Muscle layer of colon (tissue), 2 donors: ENCODE data around the gene SMIM20.

Experiments used
- H3K27ac ChIP-seq: one replicate; pipeline ENCODE4 v1.7.0; 2013; ENCODE audit warnings: low read depth, mild to moderate bottlenecking, low read length, moderate library complexity
- H3K27me3 ChIP-seq, 2 donors: one replicate each; pipeline ENCODE4 v1.7.0; 2013; ENCODE audit warnings: low read length in 2 of 2, mild to moderate bottlenecking in 2 of 2; ENCODE audit not compliant: insufficient read depth in 2 of 2, control insufficient read depth in 1 of 2
- H3K36me3 ChIP-seq: one replicate; pipeline ENCODE4 v1.7.0; 2013; ENCODE audit warnings: mild to moderate bottlenecking, low read length; ENCODE audit not compliant: insufficient read depth
- H3K4me1 ChIP-seq: one replicate; pipeline ENCODE4 v1.7.0; 2013; ENCODE audit warnings: mild to moderate bottlenecking, low read length; ENCODE audit not compliant: insufficient read depth
- H3K4me3 ChIP-seq, 2 donors: one replicate each; pipeline ENCODE4 v1.7.0; 2013; ENCODE audit warnings: low read length in 2 of 2, low read depth in 1 of 2, mild to moderate bottlenecking in 1 of 2, moderate library complexity in 1 of 2
- H3K9ac ChIP-seq: one replicate; pipeline ENCODE4 v1.7.0; 2013; ENCODE audit warnings: low read length
- H3K9me3 ChIP-seq: one replicate; pipeline ENCODE4 v1.7.0; 2013; ENCODE audit warnings: mild to moderate bottlenecking, low read length
- donor health status: abdominal sarcoma.
- donor health status: Adenocarcinoma of cecum.

Gene SMIM20

DNA sequence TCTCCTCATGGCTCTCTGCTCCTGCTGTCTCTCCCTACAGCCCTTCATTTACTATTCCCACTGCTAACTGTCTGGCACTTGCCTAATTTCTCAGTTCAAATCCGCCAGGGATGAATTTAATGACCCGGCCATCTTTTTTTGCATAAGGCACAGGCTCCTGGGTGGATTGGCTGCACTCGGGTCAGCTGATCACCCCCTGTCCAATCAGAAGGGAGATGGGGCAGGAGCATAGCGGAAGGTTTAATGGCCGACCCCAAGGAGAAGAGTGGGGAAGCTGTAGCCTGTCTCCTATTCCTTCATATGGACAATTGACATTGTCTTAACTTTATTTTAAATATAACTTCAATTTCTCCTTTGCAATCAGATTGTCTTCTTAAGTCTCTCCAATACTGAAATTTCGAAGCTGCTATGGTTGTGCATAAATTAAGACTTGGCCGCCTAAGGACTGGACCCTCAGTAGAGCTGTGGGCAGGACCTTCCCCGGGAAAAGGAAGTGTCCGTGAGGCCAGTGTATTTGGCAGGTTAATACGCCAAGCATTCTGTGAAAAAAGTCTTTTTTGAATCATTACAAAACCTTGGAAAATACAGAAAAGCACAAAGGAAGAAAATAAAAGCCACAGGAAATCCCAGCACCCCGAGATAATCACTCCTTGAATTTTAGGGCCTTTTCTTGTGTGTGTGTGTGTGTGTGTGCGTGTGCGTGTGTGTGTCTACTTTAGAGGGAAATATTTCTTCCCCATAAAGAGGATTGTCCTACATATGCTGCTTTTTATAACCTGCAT is 55.5 kb downstream of the SMIM20 start:
- Histone ChIP-seq H3K36me3 (no peaks in the 10 kb centered on the region), H3K9ac (no peak overlapping the region), H3K4me1 (peaks cover 18% of the 10 kb centered on the region), H3K9me3 (no peaks in the 10 kb centered on the region), H3K4me3 (no peak overlapping the region), H3K27ac (no peak overlapping the region), H3K27me3 (no peaks in the 10 kb centered on the region)

DNA sequence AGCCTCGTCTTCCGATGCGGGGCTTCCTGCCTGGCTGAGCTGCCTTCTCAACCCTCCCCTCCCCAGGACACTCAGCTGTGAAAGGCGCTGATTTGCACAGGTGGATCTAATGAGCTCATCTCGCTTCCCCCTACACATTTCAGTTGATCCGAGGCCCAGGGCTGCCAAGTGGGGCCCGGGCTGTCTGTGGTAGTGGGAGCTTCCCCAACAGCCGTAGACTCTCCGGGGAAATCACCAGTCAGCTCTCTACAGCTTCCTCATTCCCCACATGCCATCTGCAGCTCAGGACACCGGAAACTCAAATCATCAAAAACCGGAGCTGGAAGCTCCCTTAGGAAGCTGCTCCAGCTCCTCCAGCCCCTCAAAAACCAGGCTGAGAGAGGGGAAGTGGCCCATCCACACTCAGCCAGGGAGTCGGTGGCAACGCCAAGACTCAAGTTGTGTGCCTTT is 56.2 kb downstream of the SMIM20 start:
- Histone ChIP-seq H3K4me3 (no peak overlapping the region), H3K27ac (no peak overlapping the region), H3K27me3 (no peaks in the 10 kb centered on the region), H3K4me1 (peaks cover 18% of the 10 kb centered on the region), H3K9me3 (no peaks in the 10 kb centered on the region), H3K36me3 (no peaks in the 10 kb centered on the region), H3K9ac (no peak overlapping the region)

DNA sequence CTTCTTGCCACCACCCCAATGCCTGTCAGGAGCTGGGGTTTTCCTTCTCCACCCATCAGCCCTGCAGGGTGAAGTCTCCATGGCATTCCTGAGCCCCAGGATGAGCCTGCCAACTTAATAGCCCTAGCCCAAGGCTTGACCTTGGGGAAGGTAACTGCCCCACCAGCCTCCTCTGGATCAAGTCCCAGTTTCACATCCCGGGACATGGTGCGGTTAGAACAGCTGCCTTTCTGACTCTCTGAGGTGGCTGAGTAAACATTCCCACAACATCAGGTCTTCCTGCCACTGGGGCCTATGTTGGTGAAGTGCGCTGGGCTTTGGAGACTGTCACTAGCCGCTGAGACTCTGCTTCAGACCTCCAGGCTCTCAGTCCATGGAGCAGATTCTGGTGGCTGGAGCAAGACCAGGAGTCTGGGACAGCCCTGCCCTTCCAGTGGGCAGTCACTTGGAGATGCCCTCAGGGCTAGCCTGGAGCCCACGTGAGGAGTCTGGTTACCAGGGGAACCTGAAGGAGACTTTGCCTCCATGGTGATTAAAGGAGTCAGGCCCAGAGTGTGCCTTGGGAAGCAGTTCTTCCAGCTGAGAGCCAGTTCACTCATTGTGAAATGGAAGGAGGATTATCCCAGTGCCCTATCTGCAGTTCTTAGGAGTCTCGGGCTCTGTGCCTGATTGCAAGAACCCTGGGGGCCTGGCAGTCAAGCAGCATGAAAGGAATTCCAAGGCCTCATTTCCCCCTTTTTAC is 56.8 kb downstream of the SMIM20 start:
- Histone ChIP-seq H3K27ac (no peak overlapping the region), H3K36me3 (no peaks in the 10 kb centered on the region), H3K4me3 (no peak overlapping the region), H3K27me3 (no peaks in the 10 kb centered on the region), H3K4me1 (peaks cover 18% of the 10 kb centered on the region), H3K9ac (no peak overlapping the region), H3K9me3 (no peaks in the 10 kb centered on the region)

DNA sequence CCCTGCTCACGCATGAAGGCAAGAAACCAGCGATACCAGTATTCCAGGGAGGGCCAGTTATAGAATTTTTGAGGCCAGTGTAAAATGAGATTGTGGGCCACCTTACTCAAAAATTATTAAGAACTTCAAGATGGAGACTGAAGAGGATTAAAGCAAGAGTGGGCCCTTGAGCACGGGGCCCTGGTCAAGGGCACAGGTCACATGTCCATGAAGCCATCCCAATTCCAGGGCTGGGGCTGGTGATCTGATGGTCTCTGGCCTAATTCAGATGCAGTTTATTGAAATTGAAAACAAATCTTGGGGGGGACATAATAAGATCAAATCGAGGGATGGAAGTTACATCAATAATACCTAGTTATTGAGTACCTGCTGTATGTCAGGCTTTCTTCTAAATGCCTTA is 58.3 kb downstream of the SMIM20 start:
- no peaks in the 10 kb centered on the region for H3K27me3 ChIP-seq
- no peaks in the 10 kb centered on the region for H3K9me3 ChIP-seq
- peak overlapping the region in 1 of 2 donors; percentile 25 for H3K4me3 ChIP-seq
- no peaks in the 10 kb centered on the region for H3K36me3 ChIP-seq
- no peak overlapping the region for H3K27ac ChIP-seq
- peaks cover 18% of the 10 kb centered on the region for H3K4me1 ChIP-seq
- no peak overlapping the region for H3K9ac ChIP-seq

DNA sequence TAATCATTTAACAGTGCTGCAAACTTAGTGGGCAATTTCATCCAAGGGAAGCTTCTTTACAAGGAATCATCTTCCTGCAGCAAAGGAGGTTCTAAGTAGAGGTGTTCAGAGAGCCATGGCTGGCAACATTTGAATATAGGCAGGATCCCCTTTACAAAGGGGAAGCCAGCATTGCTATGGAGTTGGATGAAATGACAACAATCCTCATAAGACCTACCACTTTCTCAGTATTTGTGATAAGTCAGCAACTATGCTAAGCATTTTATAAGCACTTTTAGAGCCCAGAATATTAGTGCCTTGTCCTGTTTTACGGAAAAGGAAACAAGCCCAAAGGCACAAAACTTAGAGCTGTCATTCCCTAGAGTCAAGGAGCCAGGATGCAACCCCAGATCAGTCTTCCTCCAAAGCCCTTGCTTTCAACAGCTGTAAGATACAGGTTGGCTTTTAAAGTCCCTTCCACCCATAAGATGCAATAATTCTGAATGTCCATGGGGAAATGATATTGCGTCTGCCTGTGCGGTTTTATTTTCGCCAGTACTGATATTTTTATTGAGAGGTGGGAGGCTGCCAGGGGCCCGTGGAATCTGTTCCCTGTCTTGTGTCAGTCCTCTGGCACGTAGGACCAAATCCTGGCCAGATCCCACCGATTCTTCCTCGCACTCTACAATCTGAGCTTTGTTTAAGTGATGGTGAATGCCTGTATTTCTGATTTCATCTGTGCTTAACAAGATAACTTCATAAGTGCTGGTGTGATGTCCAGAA is 59.1 kb downstream of the SMIM20 start:
- H3K9me3 ChIP-seq = no peaks in the 10 kb centered on the region
- H3K27me3 ChIP-seq = no peaks in the 10 kb centered on the region
- H3K27ac ChIP-seq = no peak overlapping the region
- peak overlapping the region in 1 of 2 donors; percentile 25 for H3K4me3 ChIP-seq
- H3K4me1 ChIP-seq = peaks cover 18% of the 10 kb centered on the region
- no peaks in the 10 kb centered on the region for H3K36me3 ChIP-seq
- H3K9ac ChIP-seq = no peak overlapping the region

DNA sequence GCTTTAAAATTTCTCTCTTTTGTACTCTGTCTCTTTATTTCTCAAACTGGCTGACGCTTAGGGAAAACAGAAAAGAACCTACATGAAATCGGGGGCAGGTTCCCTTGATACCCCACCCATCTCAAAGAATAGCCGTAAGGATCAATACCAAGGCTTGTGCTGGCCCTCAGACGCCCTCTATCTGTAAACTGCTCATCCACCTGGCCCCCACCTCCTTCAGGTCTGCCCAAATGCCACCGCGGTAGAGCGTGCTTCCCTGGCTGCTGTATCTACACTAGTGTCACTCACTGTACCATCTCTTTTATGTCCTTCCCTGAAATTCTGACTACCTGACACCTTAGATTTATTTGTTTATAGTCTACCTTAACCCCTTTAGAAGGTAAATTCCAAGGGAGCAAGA is 62.8 kb downstream of the SMIM20 start:
- Histone ChIP-seq H3K27ac (no peak overlapping the region), H3K4me1 (peaks cover 18% of the 10 kb centered on the region), H3K27me3 (no peaks in the 10 kb centered on the region), H3K36me3 (no peaks in the 10 kb centered on the region), H3K9ac (no peak overlapping the region), H3K9me3 (no peaks in the 10 kb centered on the region), H3K4me3 (no peak overlapping the region)

DNA sequence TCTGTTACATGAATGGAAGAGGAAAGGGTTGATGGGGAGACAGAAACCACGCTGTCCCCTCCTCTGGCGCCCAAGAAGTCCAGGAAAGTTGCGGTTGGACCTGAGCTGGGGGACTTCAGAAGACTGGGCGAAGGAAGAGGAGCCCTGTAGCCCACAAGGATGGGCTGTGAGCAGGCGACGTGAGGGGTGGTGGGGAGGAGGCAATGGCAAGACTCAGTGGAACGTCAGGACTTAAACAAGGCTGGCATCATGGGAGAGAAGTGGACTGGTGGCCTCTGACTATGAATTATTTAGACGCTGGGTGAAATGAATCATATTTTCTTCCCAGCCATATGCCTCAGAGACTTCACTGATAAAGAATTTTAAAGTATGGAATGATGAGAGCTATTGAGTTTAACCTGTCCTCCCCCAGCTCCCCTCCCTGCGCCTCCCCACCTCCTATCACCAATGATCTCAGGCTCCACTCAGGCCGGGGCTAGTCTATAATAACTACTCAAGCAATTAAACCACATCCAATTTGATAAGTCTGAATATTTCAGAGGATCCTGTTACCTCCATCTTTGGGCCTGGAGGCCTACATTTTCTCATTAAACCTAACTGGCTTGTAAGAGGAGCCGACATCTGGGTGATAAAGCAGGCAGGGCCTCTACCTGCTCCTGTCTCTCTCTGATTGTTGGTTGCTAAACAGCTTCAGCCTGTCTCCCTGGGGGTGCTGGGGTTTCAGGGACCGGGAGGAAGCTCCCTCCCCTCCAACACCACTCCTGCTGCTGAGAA is 63.6 kb downstream of the SMIM20 start:
- Histone ChIP-seq H3K4me1 (peaks cover 14% of the 10 kb centered on the region), H3K9me3 (no peaks in the 10 kb centered on the region), H3K27ac (no peak overlapping the region), H3K9ac (no peak overlapping the region), H3K4me3 (no peak overlapping the region), H3K27me3 (no peaks in the 10 kb centered on the region), H3K36me3 (no peaks in the 10 kb centered on the region)

DNA sequence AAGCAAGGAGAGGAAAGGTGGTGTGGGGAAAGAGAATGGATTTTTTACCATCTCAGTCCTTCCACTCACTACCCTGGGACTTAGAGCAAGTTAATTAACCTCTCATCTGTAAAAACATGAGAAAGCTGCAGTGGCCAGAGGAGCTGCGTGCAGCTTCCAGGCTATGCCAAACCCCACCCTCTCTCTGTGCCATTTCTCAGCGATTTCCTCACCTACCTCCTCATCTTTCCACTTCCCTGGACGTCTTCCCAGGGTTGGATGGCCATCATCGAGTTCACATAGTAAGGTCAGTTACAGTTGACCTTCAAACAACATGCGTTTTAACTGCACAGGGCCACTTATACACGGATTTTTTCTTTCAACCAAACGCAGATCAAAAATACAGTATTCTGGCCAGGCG is 64.3 kb downstream of the SMIM20 start:
- Histone ChIP-seq H3K27ac (no peak overlapping the region), H3K27me3 (no peaks in the 10 kb centered on the region), H3K9ac (no peak overlapping the region), H3K4me3 (no peak overlapping the region), H3K36me3 (no peaks in the 10 kb centered on the region), H3K4me1 (peaks cover 6% of the 10 kb centered on the region), H3K9me3 (no peaks in the 10 kb centered on the region)
